NK-92 treated with Interleukin-12 subunit alpha and Interleukin-12 subunit beta, amount 100 ng/mL, for 24 hours (cell line): Measurements from ENCODE around the gene GLT6D1.

ENCODE experiments used
- DNase-seq: peaks from one replicate; lab custom pipeline; 2025; lab: John Stamatoyannopoulos, UW

Gene GLT6D1

GRCh38 chr9:135584371-135584770 lies 55.0 kb downstream of the GLT6D1 start:
- DNase-seq = no peak

- DNase-seq = no peak
These were observed 55.7 kb downstream of the GLT6D1 start for GRCh38 chr9:135583688-135584011.

- DNase-seq = no peak
These were observed 56.2 kb downstream of the GLT6D1 start for GRCh38 chr9:135582966-135583687.

- DNase-seq = no peak
These were observed 56.8 kb downstream of the GLT6D1 start for GRCh38 chr9:135582541-135582940.

GRCh38 chr9:135581636-135582426 lies 57.5 kb downstream of the GLT6D1 start:
- no peak for DNase-seq

GRCh38 chr9:135580664-135581380 lies 58.5 kb downstream of the GLT6D1 start:
- DNase-seq = no peak

GRCh38 chr9:135579889-135580660 lies 59.3 kb downstream of the GLT6D1 start:
- no peak for DNase-seq

- DNase-seq = no peak
These were observed 60.0 kb downstream of the GLT6D1 start for GRCh38 chr9:135579356-135579755.

- no peak for DNase-seq
These were observed 62.1 kb downstream of the GLT6D1 start for GRCh38 chr9:135577256-135577655.

- no peak for DNase-seq
These were observed 63.2 kb downstream of the GLT6D1 start for GRCh38 chr9:135575995-135576631.

- DNase-seq = no peak
These were observed 64.4 kb downstream of the GLT6D1 start for GRCh38 chr9:135574943-135575342.

GRCh38 chr9:135574331-135574730 lies 65.0 kb downstream of the GLT6D1 start:
- no peak for DNase-seq
